Measurements from ENCODE around the gene CAMK1D.

CAMK1D gene

DNA sequence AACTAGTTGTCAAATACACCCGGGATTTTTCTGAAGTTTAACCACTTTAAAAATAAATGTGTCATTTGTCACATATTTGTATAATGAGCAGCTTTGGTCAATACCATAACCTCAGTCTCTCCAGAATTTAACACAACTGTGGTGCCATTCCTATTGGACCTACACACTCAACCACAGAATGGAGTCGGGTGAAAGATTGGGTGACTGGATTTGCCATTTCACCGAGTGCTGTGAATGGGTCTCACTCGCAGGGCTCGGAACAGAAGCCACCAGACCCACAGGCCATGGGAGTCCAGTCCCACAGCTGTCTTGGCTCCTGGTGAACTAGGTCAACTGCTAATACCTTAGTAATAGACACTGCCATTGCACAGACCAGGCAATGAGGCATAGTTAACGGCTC is 353.8 kb downstream of the CAMK1D start:
- CTCF ChIA-PET: interaction anchor here (2.2 kb wide), 1 partner anchor 8 kb away, joined by 6 read pairs; no protein-coding TSS in a partner anchor
- no peaks in the 10 kb centered on the region for H3K36me3 ChIP-seq (ENCODE audit: control insufficient read depth in 2 of 2, insufficient read depth in 1 of 2, low read length in 2 of 2)
- H3K27ac ChIP-seq (ENCODE audit: extremely low read depth, low read depth, low read length): no peak overlapping the region
- H3K4me3 ChIP-seq (ENCODE audit: low read depth, low read length): no peak overlapping the region
- TF ChIP-seq ZNF837 (tag by site-specific recombination; IDR thresholded peaks at IDR 0.05) (no peak), ZNF48 (tag by site-specific recombination; IDR thresholded peaks at IDR 0.05) (no peak), ZNF510 (tag by site-specific recombination; IDR thresholded peaks at IDR 0.05; ENCODE audit: insufficient replicate concordance) (no peak), HOXD13 (CRISPR knock-in tag; IDR thresholded peaks at IDR 0.05; ENCODE audit: borderline replicate concordance) (no peak), ZNF16 (tag by site-specific recombination; IDR thresholded peaks at IDR 0.05; ENCODE audit: low read depth) (no peak), ZNF311 (tag by site-specific recombination; IDR thresholded peaks at IDR 0.05; ENCODE audit: borderline replicate concordance) (no peak), TCF7L2 (IDR thresholded peaks at IDR 0.05; ENCODE audit: borderline replicate concordance, low read depth, low read length) (no peak), ZBTB11 (tag by site-specific recombination; conservative IDR thresholded peaks at IDR 0.05; ENCODE audit: low read depth) (no peak), ZBTB21 (tag by site-specific recombination; IDR thresholded peaks at IDR 0.05) (no peak), ZSCAN23 (tag by site-specific recombination; IDR thresholded peaks at IDR 0.05) (no peak), ZNF280D (tag by site-specific recombination; IDR thresholded peaks at IDR 0.05) (no peak), ZNF654 (tag by site-specific recombination; IDR thresholded peaks at IDR 0.05; ENCODE audit: low read depth) (no peak), ZNF776 (tag by site-specific recombination; IDR thresholded peaks at IDR 0.05; ENCODE audit: borderline replicate concordance) (no peak)
- TF ChIP-seq, protein P1, sequence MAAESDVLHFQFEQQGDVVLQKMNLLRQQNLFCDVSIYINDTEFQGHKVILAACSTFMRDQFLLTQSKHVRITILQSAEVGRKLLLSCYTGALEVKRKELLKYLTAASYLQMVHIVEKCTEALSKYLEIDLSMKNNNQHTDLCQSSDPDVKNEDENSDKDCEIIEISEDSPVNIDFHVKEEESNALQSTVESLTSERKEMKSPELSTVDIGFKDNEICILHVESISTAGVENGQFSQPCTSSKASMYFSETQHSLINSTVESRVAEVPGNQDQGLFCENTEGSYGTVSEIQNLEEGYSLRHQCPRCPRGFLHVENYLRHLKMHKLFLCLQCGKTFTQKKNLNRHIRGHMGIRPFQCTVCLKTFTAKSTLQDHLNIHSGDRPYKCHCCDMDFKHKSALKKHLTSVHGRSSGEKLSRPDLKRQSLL (tag by site-specific recombination; IDR thresholded peaks at IDR 0.05): no peak
- TF ChIP-seq, protein P2, sequence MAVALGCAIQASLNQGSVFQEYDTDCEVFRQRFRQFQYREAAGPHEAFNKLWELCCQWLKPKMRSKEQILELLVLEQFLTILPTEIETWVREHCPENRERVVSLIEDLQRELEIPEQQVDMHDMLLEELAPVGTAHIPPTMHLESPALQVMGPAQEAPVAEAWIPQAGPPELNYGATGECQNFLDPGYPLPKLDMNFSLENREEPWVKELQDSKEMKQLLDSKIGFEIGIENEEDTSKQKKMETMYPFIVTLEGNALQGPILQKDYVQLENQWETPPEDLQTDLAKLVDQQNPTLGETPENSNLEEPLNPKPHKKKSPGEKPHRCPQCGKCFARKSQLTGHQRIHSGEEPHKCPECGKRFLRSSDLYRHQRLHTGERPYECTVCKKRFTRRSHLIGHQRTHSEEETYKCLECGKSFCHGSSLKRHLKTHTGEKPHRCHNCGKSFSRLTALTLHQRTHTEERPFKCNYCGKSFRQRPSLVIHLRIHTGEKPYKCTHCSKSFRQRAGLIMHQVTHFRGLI (tag by site-specific recombination; IDR thresholded peaks at IDR 0.05): no peak
- H3K4me1 ChIP-seq (ENCODE audit: control insufficient read depth, insufficient read depth, low read length): peaks cover 8% of the 10 kb centered on the region
- POLR2A ChIA-PET: no interaction called here
- no peaks in the 10 kb centered on the region for H3K9me3 ChIP-seq (ENCODE audit: control insufficient read depth, insufficient read depth, low read depth, low read length)

- no peaks in the 10 kb centered on the region for H3K9me3 ChIP-seq (ENCODE audit: control insufficient read depth, insufficient read depth, low read depth, low read length)
- CTCF ChIA-PET: interaction anchor here (0.7 to 1.2 kb wide), 2 partner anchors 209 to 489 kb away, joined by 3 to 5 read pairs; no protein-coding TSS in a partner anchor
- no peaks in the 10 kb centered on the region for H3K36me3 ChIP-seq (ENCODE audit: control insufficient read depth in 2 of 2, insufficient read depth in 1 of 2, low read length in 2 of 2)
- POLR2A ChIA-PET: no interaction called here
- H3K4me1 ChIP-seq (ENCODE audit: control insufficient read depth, insufficient read depth, low read length): peaks cover 12% of the 10 kb centered on the region
- H3K4me3 ChIP-seq (ENCODE audit: low read depth, low read length): no peak overlapping the region
- H3K27ac ChIP-seq (ENCODE audit: extremely low read depth, low read depth, low read length): no peak overlapping the region
- TF ChIP-seq GLI4 (tag by site-specific recombination; IDR thresholded peaks at IDR 0.05): no peak
- TF ChIP-seq ZNF335 (tag by site-specific recombination; conservative IDR thresholded peaks at IDR 0.05): no peak
- TF ChIP-seq ZNF174 (tag by site-specific recombination; IDR thresholded peaks at IDR 0.05): no peak
- no peak for TF ChIP-seq ZNF274 (IDR thresholded peaks at IDR 0.05; ENCODE audit: low read length)
- TF ChIP-seq ZNF274 (tag by site-specific recombination; IDR thresholded peaks at IDR 0.05; ENCODE audit: borderline replicate concordance): no peak
- TF ChIP-seq BCL11B (tag by site-specific recombination; IDR thresholded peaks at IDR 0.05; ENCODE audit: low read depth): no peak
- no peak for TF ChIP-seq ZNF664 (tag by site-specific recombination; IDR thresholded peaks at IDR 0.05)
- TF ChIP-seq, protein P3, sequence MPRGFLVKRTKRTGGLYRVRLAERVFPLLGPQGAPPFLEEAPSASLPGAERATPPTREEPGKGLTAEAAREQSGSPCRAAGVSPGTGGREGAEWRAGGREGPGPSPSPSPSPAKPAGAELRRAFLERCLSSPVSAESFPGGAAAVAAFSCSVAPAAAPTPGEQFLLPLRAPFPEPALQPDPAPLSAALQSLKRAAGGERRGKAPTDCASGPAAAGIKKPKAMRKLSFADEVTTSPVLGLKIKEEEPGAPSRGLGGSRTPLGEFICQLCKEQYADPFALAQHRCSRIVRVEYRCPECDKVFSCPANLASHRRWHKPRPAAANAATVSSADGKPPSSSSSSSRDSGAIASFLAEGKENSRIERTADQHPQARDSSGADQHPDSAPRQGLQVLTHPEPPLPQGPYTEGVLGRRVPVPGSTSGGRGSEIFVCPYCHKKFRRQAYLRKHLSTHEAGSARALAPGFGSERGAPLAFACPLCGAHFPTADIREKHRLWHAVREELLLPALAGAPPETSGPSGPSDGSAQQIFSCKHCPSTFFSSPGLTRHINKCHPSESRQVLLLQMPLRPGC (tag by site-specific recombination; IDR thresholded peaks at IDR 0.05): no peak
- TF ChIP-seq TRIM28 (IDR thresholded peaks at IDR 0.05; ENCODE audit: borderline replicate concordance, low read length): no peak
- TF ChIP-seq SCRT2 (tag by site-specific recombination; IDR thresholded peaks at IDR 0.05): no peak
- no peak for TF ChIP-seq ZNF112 (tag by site-specific recombination; IDR thresholded peaks at IDR 0.05)
- no peak for TF ChIP-seq ZNF311 (tag by site-specific recombination; IDR thresholded peaks at IDR 0.05; ENCODE audit: borderline replicate concordance)
Observed at GRCh38 chr10:12703813-12704212, 354.5 kb downstream of the CAMK1D start.

Measured in HEK293 (cell line).